ENCODE results near the gene RFC4. TPM values are rescaled to one million over a fixed set of nuclear protein-coding genes. Genes with fewer than 3 reads are reported as not detected.
"Not testable (repeated sequence)": the region's sequence is repeated elsewhere in the genome, so short reads cannot be mapped to it uniquely, and the experiment has no call there.

Gene RFC4
- total and polyA plus RNA-seq, 8 donors = 3.2 to 121 (median 25.2) TPM; not detected in 1

DNA sequence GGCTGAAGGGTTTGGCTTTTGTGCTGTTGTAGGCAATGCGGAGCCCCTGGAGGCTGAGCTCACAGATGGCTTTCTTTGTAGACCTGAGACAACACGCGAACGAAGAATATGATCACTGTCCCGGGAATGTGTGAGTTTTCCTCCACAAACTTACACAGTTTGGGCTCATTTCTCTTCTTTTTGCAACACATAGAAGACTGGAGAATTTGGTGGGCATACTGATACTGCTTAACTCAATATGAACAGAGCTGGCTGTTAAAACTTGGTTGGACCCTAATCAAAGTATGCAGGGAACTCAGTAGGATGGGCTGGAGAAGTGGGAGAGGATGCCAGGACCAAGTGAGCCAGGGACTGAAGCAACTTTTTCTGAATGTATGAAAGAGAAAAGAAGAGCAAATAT, 12.2 kb upstream of the RFC4 start:
- WGBS, 5 donors = 88 to 97% (median 94%) methylated on average over 5 of the region's 5 CpGs
- no peak overlapping the region for H3K27ac ChIP-seq
- H3K27me3 ChIP-seq = peaks cover 0 to 15% (median 4%) of the 10 kb centered on the region in 3 donors
- intact Hi-C loops (cut with DNase I; ENCODE audit: low total_unique reads) = loop anchor here (5.0 kb wide), 1 partner anchor 201 kb away; no protein-coding TSS in a partner anchor
- H3K4me1 ChIP-seq = peaks cover 0 to 4% (median 0%) of the 10 kb centered on the region in 4 donors
- no peak for DNase-seq
- H3K36me3 ChIP-seq = no peaks in the 10 kb centered on the region
- H3K9me3 ChIP-seq = no peaks in the 10 kb centered on the region
- TF ChIP-seq EP300 (IDR thresholded peaks at IDR 0.05) = no peak
- no peak for TF ChIP-seq POLR2AphosphoS5 (IDR thresholded peaks at IDR 0.05)
- TF ChIP-seq, protein P1, sequence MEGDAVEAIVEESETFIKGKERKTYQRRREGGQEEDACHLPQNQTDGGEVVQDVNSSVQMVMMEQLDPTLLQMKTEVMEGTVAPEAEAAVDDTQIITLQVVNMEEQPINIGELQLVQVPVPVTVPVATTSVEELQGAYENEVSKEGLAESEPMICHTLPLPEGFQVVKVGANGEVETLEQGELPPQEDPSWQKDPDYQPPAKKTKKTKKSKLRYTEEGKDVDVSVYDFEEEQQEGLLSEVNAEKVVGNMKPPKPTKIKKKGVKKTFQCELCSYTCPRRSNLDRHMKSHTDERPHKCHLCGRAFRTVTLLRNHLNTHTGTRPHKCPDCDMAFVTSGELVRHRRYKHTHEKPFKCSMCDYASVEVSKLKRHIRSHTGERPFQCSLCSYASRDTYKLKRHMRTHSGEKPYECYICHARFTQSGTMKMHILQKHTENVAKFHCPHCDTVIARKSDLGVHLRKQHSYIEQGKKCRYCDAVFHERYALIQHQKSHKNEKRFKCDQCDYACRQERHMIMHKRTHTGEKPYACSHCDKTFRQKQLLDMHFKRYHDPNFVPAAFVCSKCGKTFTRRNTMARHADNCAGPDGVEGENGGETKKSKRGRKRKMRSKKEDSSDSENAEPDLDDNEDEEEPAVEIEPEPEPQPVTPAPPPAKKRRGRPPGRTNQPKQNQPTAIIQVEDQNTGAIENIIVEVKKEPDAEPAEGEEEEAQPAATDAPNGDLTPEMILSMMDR (IDR thresholded peaks at IDR 0.05) = no peak
- no peak for TF ChIP-seq POLR2A (IDR thresholded peaks at IDR 0.05)
- no peak overlapping the region for H3K4me3 ChIP-seq

DNA sequence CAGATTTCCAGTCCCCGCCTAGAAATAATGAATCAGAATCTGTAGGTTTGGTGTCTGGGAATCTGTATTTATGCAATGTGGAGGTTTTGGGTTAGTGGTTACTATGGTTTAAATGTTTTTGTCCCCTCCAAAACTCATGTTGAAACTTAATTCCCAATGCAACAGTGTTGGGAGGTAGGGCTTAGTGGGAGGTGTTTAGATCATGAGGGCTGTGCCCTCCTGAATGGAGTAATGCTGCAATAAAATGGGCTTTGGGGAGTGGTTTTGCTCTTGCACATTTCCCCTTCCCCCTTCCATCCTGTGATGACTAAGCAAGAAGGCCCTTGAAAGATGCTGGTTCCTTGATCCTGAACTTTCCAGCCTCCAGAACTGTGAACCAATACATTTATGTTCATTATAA, 9.2 kb upstream of the RFC4 start:
- Histone ChIP-seq H3K36me3 (no peaks in the 10 kb centered on the region), H3K4me1 (no peaks in the 10 kb centered on the region), H3K4me3 (no peak overlapping the region), H3K9me3 (no peaks in the 10 kb centered on the region), H3K27me3 (peaks cover 0 to 21% (median 0%) of the 10 kb centered on the region in 3 donors), H3K27ac (no peak overlapping the region)
- intact Hi-C loops (cut with DNase I; ENCODE audit: low total_unique reads) = loop anchor here (5.0 kb wide), 1 partner anchor 198 kb away; no protein-coding TSS in a partner anchor
- 90 to 100% (median 97%) methylated on average over 1 of the region's 1 CpG for WGBS, 5 donors
- no peak for TF ChIP-seq POLR2A (IDR thresholded peaks at IDR 0.05)
- TF ChIP-seq, protein P1 (IDR thresholded peaks at IDR 0.05) = no peak
- TF ChIP-seq POLR2AphosphoS5 (IDR thresholded peaks at IDR 0.05) = no peak
- no peak for TF ChIP-seq EP300 (IDR thresholded peaks at IDR 0.05)
- no peak for DNase-seq

GRCh38 chr3:186814100-186814499, 7.8 kb upstream of the RFC4 start:
- 85 to 94% (median 90%) methylated on average over 4 of the region's 4 CpGs for WGBS, 5 donors
- intact Hi-C loops (cut with DNase I; ENCODE audit: low total_unique reads) = no loop called here
- peaks cover 0 to 21% (median 0%) of the 10 kb centered on the region in 3 donors for H3K27me3 ChIP-seq
- H3K9me3 ChIP-seq = no peaks in the 10 kb centered on the region
- H3K4me3 ChIP-seq = no peak overlapping the region
- DNase-seq = no peak
- TF ChIP-seq POLR2A (IDR thresholded peaks at IDR 0.05) (no peak), EP300 (IDR thresholded peaks at IDR 0.05) (no peak), POLR2AphosphoS5 (IDR thresholded peaks at IDR 0.05) (no peak)
- H3K4me1 ChIP-seq = no peaks in the 10 kb centered on the region
- H3K27ac ChIP-seq = no peak overlapping the region
- H3K36me3 ChIP-seq = no peaks in the 10 kb centered on the region

- H3K4me3 ChIP-seq; H3K27ac ChIP-seq; H3K4me1 ChIP-seq; H3K9me3 ChIP-seq; intact Hi-C loops (cut with DNase I; ENCODE audit: low total_unique reads); H3K36me3 ChIP-seq; DNase-seq: not testable (repeated sequence)
- peaks cover 0 to 21% (median 0%) of the 10 kb centered on the region in 3 donors for H3K27me3 ChIP-seq
- 92 to 97% (median 93%) methylated on average over 8 to 19 of the region's 29 CpGs for WGBS, 5 donors
These were observed 5.0 kb upstream of the RFC4 start for GRCh38 chr3:186811313-186811712.

DNA sequence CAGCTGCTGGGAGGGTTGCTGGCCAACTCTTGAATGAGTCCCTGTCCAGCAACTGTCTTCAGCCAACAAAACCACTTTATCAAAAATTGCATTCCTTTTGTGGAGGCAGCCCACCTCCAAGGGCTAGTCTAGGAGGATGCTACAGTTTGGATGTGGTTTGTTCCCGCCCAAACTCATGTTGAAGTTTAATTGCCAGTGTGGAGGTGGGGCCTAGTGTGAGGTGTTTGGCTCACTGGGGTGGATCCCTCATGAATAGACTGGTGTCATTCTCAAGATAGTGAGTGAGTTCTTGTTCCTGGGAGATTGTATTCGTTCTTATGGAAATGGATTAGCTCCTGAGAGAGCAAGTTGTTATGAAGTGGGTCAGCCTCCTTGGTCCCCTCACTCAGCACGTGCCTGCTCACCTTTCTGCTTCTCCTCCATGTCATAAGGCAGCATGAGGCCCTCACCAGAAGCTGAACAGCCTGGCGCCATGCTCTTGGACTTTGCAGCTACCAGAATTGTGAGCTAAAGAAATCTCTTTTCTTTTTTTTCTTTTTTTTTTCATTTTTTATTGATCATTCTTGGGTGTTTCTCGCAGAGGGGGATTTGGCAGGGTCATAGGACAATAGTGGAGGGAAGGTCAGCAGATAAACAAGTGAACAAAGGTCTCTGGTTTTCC, 4.2 kb upstream of the RFC4 start:
- Histone ChIP-seq H3K27me3 (peaks cover 0 to 21% (median 0%) of the 10 kb centered on the region in 3 donors), H3K27ac (no peak overlapping the region), H3K36me3 (no peaks in the 10 kb centered on the region), H3K4me1 (peaks cover 8 to 14% (median 12%) of the 10 kb centered on the region in 4 donors), H3K4me3 (no peak overlapping the region), H3K9me3 (no peaks in the 10 kb centered on the region)
- WGBS, 5 donors = 79 to 89% (median 84%) methylated on average over 5 of the region's 5 CpGs
- DNase-seq = no peak
- intact Hi-C loops (cut with DNase I; ENCODE audit: low total_unique reads) = no loop called here
- TF ChIP-seq POLR2A (IDR thresholded peaks at IDR 0.05) (no peak), POLR2AphosphoS5 (IDR thresholded peaks at IDR 0.05) (no peak), EP300 (IDR thresholded peaks at IDR 0.05) (no peak)
- TF ChIP-seq, protein P1 (IDR thresholded peaks at IDR 0.05) = no peak

Data from stomach (tissue), 9 donors.